IPS-11a (cell line): ENCODE data around the gene TEAD3.

Source experiments
- H3K4me3 ChIP-seq: one replicate; pipeline ENCODE4 v1.5.1; 2013; ENCODE audit warnings: low read depth, low read length, control low read depth

The TEAD3 gene

DNA sequence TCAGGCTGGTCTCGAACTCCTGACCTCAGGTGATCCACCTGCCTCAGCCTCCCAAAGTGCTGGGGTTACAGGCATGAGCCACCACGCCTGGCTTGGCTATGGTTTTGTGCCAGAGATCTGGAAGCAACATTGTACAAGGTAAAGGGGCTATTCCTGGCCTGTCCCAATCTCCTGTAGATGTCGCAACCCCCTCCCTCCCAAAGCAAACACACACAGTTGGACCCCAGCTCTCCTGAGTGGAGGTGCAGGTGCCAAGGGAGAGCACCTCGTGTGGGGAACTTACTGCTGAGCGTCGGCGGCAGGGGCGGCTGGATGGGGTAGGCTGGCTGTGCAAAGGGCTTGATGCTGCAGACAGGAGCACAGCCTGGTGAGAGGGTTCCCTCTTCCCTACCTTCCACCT, 19.9 kb downstream of the TEAD3 start:
- H3K4me3 ChIP-seq = no peak overlapping the region

DNA sequence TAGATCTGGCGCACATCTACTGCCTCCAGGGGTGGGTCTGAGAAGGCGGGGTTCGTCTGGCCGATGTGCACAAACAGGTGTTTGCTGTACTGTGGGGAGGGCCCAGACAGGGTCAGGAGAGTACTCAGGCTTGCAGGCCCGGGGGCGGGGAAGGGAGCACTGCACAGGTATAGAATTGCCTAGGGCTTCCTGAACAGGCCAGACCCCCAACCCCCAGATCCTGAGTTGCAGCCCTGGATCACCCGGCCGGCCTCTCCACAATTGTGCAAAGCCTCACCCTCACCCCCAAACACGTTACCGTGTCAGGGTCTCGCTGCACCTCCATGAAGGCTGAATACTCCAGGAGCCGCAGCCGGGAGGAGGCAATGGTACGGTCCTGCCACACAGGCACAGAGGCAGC, 20.9 kb downstream of the TEAD3 start:
- H3K4me3 ChIP-seq = no peak overlapping the region

DNA sequence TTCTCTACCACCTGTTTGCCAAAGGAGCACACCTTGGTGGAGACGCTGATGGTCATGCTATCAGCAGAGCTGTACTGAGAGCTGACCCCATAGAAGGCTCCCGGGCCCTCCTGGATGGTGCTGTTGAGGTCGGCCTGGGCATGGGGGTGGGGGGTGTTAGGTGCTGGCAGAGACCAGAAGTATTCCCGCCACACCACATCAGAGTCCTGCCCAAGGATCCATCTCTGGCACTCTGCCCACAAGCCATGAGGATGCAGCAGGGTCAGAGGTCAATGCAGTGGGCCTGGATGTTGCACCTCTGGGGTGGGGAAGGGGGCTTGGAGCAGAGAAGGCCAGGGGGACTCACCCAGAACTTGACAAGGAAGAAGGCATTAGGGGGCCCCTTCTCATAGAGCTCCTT, 21.3 kb downstream of the TEAD3 start:
- no peak overlapping the region for H3K4me3 ChIP-seq

DNA sequence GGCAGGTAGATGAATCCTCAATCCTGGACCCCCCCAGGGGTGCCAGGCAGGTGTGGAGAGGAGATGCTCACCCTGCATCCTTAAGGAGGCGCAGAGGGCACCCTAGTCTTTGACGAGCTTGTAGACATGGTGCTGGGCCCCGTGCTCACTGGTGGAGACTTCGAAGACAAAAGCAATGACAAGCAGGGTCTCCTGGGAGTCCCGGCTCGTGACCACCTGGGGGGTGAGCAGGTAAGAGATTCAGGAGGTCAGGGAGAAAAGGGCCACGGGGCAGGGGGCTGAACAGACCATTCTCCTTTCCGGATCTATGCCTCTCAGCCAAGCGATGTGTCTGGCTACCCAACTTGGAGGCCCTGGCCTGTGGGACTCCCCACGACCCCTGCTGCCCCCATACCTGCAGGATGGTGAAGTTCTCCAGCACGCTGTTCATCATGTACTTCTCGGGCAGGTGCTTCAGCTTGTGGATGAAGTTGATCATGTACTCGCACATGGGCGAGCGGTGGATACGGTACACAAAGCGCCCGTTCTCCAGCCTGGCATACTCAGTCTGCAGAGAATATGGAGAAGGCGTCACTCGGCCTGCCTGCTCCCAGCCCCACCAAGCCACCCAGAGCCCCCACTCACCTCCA, 21.8 kb downstream of the TEAD3 start:
- no peak overlapping the region for H3K4me3 ChIP-seq

DNA sequence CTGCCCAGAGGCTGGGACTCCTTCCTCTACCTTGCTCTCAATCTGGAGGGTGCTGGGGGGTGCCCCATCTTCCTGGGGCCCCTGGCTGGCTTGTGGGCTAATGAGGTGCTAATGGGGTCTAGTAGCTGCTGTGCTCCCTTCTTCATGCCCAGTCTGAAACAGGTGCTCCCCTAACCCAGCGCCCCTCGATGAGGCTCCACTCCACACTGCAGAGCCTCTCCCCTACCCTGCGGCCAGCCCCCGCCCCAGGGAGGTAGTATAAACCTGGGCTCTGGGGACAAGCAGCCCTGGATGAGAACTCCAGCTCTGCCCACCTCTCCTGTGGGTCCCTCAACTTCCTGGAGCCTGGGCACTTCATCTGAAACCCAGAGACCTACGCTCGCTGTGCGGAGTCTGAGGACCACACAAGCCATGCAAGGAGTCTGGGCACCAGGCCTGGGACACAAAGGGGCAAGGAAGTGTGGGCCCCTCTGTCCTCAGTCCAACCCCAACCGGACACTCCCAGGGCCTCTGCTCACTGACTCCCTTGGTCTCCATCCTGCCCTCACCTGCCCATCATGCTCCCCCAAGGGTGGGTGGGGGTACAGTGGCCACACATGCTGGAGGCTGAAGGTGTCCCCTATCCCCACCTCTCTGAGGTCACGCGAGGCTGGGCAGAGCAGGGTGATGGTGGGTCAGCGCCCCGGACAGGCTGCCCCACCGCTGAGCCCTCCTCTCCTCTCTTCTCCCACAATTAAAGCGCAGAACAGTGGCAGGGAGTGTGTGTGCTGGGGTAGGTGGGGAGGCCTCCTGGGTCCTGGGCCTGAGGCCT, 22.5 kb downstream of the TEAD3 start:
- H3K4me3 ChIP-seq = no peak overlapping the region

DNA sequence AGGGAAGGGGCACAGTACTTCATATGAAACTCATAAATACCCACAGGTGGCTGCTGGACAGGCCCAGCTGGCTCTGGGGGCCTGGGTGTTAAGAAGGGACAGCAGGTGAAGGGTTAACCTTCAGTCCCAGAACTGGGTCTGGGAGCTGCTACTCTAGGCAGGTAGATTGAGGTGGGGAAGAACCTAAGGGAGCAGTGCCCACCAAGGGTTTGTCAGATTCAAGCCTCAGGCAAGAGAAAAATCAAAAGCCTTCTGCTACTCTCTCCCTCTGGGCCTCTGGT, 23.1 kb downstream of the TEAD3 start:
- H3K4me3 ChIP-seq = no peak overlapping the region

DNA sequence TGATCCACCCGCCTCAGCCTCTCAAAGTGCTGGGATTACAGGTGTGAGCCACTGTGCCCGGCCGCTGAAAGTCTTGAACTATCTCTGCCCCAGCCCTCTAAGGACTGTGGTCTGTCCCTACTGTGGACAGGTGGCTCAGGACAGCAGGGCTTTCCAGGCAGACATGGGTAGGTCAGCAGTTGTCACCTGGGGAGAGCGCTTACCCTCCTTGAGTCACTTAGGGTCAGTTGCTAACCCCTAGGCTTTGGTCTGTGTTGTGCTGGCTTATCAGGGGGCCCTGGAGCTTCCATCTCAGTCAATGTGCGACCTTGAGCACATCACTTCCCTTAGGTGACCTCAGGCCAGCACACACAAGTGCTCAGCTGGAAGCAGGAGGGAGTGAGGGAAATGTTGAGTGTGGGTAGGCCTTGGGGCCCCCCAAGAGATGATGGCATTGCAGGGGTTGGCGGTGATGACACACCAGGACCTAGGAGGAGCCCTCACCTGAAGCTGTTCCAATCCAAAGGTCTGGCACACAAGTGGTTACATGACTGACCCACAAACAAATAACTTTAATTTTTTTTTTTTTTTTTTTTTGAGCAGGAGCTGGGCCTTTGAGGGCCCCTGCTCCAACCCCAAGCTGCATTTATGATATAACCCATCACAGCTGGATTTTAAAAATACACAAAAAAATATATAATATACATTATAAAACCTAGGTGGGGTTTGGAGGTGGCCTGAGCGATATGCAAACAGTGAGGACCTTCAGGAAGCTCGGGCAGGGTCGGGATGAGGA, 23.6 kb downstream of the TEAD3 start:
- H3K4me3 ChIP-seq = no peak overlapping the region

DNA sequence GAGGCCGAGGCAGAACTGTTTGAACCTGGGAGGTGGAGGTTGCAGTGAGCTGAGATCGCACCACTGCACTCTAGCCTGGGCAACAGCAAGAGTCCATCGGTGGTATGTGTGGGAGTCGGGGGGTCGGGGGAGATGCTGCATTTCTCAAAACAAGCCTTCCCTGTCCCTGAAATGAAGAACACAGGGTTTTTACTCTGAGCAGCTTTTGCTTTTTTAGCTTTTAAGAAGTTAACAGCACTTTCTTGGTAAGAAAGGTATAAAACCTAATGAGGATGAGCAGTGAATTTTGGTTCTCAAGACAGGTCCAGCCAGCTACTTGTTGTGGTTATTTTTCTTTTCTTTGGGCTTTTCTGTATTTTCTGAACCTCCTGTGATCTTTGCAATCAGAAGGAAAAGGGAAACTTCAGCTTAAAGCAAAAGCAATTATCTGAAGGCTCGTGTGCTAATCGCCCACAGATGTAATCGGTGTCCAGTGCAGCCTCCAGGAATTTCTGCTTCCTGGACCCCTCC, 25.0 kb downstream of the TEAD3 start:
- no peak overlapping the region for H3K4me3 ChIP-seq

DNA sequence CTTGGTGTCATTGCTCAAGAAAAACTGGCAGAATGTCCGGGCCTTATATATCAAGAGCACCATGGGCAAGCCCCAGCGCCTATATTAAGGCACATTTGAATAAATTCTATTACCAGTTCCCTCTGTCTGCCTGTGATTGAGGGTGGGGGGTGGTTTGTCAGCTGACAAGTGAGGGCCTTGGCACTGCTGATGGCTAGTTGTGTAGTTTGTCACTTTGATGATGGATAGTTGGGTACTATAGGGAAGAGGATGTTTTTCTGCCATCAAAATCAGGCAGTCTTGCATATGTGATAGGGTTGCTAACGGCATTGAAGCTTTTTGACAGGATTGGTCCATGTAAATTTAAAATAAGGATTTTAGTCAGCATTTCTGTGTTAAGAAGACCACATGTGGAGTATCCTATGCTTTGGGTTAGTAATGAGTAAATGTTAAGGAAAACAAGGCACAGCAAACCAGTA, 26.2 kb downstream of the TEAD3 start:
- peak overlapping the region; percentile 97 for H3K4me3 ChIP-seq

DNA sequence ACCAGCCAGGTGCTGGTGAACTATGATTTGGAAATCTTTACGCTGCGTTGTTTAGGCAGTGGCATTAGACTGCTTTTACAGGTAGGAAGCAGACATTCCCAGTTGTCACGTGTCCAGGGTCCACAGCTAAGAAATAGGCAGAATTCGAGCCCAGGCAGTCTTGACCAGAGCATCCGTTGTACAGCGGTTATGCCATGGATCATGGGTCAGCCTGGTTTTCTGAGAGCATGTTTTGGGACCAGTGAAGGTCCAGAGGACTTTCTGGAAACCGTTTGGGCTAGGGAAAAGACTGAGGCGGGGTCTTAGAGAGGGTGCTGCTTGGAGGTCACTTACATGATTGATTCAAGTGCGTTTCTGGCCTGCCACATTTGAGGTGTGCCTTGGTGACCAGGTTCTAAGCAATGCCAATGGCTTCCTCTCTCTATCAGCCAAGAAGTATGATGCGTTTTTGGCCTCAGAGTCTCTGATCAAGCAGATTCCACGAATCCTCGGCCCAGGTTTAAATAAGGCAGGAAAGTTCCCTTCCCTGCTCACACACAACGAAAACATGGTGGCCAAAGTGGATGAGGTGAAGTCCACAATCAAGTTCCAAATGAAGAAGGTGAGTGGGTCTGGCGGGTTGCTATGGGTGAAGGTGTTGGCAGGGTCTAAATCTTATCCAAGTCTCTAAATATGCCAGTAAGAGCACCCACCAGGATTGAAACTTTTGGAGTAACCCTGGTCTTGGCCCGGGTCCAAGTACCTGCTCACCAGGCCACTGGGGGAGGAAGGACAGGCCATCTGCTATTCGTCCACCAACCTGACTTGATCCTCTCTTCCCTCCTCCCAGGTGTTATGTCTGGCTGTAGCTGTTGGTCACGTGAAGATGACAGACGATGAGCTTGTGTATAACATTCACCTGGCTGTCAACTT, 26.9 kb downstream of the TEAD3 start:
- H3K4me3 ChIP-seq = peak overlapping the region; percentile 97

DNA sequence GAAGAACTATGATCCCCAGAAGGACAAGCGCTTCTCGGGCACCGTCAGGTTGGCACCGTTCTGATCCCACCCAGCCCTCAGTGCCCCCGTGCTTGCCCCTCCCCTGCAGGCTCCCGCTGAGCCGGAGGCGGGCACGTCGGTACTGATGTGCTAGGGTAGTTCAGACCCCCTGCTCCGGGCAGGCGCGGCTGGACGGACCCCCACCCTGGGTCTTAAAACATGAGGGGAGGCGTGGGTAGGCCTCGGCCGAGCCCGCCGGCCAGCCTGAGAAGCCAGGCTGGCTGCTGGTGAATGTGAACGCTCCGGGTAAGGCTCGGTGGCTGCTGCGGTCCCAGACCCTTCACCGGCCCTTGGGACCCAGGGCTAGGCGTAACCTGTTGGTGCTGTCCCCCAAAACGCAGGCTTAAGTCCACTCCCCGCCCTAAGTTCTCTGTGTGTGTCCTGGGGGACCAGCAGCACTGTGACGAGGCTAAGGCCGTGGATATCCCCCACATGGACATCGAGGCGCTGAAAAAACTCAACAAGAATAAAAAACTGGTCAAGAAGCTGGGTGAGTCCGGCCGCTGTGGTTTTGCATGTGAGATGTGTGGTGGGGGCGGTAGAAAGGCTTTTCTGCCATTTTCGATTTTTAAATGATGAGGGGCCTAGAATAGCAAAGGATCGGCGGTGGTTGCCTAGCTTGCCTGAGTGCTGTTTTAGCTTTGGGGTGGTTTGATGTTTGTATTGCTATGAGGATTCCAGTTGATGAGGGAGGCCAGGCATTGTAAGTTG, 27.7 kb downstream of the TEAD3 start:
- peak overlapping the region; percentile 97 for H3K4me3 ChIP-seq

DNA sequence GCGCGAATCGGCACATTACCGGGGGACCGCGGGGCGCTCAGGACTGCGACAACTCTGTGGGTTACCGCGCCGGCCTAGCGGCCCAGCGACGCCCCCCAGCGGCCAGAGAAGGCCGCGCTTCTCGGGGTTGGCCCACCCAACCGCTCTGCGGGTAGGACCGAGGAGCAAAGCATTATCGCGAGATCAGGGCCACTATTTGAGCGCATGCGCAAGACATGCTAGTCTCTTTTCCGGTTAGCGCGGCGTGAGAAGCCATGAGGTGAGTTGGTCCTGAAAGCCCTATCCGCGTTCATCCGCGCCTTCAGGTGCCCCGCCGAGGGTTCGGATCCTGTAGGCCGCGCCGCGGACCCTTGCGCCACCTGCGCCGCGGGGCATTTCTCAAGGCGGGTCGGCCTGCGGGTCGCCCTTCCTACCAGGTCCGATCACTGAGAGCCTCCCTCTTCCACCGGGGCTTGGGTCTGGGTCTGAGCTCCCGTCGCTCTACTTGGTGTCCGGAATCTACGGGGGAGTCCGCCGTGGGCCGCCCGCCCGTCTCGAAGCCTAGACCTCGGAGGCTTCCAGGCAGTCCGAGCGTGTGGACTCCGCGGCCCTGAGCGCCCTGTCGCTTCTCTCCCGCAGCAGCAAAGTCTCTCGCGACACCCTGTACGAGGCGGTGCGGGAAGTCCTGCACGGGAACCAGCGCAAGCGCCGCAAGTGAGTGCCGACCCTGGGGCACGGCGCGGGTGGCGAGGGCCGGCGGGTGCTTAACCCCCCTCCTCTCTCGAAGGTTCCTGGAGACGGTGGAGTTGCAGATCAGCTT, 28.5 kb downstream of the TEAD3 start, which contains the start of gene RPL10A:
RPL10A (plus strand) TSS at position 221 of the 799 bp plus-strand sequence; CDS start at position 255, 34 bp downstream.
- peak within 1 kb of the TSS; percentile 97 for H3K4me3 ChIP-seq

DNA sequence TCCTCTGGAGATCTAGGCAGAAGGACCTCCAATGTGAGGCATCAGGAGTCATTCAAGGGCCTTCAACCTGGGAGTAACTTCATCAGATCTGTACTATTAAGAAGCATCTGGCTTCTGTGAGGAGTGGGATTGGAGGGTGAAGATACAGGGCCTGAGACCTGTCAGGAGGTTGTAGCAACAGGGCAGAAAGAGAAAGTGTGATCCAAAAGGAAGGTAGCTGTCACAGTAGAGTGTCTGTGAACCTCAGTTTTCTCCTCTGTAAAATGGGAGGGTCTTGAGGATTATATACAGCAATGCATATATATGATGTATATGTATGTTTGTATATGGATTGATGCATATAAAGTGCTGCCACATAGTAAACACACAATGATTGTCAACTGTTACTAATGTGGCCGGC, 31.2 kb downstream of the TEAD3 start:
- H3K4me3 ChIP-seq = no peak overlapping the region

DNA sequence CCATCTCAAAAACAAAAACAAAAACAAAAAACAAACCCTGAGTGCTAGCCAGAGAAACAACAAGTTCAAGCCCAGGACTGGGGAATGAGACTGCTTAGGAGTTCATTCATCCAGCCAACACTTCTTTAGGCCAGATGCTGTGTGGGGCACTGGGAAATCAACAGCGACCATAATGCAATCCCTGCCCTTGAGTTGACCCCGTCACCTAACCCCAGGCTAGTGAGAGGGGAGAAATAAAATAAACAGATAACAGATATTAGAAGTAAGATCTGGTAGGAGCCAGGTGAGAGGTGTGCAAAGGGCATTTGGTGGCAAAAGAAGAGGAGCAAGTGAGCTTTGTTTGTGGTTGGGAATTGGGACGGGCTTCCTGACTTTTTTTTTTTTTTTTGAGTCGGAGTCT, 33.6 kb downstream of the TEAD3 start:
- H3K4me3 ChIP-seq = no peak overlapping the region

DNA sequence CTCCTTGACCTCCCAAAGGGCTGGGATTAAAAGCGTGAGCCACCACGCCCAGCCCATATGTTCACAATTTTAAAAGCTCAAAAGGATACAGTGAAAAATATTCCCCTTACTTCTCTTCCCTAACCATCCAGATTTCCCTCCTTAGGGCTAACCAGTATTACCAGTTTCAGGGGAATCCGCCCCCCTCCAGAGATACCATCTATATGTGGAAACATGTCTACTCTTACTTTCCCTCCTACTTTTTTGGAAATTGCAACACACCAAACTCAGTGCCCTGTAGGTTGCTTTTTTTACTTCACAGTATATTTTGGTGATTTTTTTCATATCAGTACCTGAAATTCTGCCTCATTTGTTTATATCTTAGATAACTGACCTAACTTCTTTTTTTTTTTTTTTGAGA, 35.6 kb downstream of the TEAD3 start:
- H3K4me3 ChIP-seq = no peak overlapping the region

DNA sequence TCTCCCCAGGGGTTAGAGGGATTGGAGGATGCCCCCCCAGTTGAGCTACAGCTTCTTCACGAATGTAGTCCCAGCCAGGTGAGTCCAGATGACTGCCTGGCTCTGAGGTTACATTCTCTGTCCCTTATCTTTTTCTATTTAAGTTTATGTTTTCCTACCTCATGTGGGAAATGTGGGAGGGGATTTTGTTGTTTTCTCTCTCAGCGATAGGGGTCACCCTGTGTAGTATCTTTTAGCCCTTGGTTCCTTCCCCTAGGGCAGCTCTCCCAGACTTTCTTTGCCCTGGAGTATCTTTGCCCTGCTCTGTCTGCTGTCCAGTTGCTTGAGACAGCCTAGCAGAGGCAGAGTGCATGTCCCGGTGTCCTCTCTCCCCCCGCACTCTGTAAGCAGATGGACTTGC, 39.0 kb downstream of the TEAD3 start:
- no peak overlapping the region for H3K4me3 ChIP-seq

DNA sequence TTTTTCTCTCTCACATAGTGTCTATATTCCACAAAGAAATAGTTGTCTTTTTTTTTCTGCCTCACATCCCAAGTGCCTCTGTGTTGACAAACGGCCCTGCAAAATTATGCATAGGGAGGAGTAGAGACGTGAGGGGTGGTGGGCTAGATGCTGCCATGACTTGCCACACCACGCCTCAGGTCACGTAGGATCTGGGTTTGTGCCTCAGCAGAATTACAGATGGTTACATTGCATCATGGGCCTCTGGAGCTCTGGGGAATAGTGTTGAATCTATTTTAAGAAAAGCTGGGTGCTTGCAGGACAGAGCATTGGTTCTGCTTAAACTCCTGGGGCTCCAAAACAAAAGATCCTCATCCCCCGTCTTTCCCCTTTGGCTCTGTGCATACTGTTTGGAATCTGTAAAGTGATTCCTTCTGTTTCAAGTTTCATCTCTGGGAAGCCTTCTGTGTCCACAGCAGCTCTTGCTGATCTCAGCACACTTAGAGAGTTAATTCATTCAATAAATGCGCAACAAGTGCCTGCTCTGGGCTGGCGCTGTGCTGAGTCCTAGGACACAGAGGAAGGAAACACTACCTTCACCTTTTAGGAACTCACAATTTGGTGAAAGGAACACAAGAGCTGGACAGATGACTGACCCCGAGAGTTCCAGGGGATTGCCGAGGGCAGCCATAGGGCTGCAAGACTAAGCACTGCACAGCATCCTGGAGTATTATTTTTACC, 42.3 kb downstream of the TEAD3 start:
- H3K4me3 ChIP-seq = no peak overlapping the region

DNA sequence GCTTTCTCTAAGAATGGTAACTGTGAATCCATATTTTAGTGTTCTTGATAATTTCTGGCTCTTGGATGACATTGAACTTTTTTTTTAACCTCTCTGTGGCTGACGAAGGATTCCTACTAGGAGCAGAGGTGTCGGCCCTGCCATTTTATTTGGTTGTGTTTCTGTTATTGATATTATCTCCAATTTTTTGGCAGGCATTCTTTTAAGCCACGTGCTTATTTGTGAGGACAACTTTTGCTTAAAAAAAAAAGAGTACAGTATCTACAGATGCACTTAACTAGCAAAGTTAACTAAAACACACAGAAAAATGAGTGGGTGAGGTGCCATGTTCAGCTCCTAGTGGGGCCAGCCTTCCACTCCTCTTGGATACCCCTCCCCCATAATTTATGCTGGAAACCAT, 43.6 kb downstream of the TEAD3 start:
- H3K4me3 ChIP-seq = peak overlapping the region; percentile 63
